NCI-H2171 treated with DMSO at 0.1 percent for 48 hours (cell line): ENCODE results near the gene SH2B2.
"Not testable (repeated sequence)": the region's sequence is repeated elsewhere in the genome, so short reads cannot be mapped to it uniquely, and the experiment has no call there.

Experiments
- DNase-seq: peaks from one replicate; lab custom pipeline; 2025; lab: John Stamatoyannopoulos, UW

Gene SH2B2

DNA sequence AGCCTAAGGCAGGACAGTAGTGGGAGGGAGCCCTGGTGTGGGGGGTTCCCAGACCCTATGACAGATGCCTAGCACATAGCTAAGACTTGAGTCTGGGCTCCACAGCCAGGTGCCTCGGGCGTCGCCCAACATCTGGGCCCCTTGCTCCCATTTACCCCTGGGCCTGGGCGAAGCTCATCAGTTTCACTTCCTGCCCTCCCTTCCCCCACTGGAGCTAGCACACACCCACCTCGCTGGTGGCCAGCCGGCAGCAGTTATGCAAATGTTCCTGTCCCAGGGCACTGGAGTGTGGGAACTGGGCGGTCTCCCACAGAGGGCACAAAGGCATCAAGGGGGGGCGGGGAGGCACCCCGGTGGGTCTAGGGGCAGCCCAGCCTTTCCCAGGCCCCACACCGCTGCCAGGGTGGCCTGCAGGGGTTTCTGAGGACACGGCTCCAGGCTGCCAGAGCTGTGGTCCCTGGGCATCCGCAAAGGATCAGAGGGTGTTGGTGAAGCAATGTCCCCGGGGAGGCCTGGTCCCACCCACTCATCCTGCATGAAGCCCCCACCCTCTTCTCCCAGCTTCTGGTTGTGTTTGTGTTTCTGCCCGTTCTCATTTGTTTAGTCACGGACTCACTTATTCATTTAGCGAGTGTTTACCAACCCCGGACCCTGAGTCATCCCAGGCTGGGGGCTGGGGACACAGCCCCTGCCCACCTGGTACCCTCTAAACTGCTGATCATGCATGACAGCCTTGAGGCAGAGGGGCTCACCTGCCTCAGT lies 20.4 kb downstream of the SH2B2 start:
- peak; percentile 44 for DNase-seq

DNA sequence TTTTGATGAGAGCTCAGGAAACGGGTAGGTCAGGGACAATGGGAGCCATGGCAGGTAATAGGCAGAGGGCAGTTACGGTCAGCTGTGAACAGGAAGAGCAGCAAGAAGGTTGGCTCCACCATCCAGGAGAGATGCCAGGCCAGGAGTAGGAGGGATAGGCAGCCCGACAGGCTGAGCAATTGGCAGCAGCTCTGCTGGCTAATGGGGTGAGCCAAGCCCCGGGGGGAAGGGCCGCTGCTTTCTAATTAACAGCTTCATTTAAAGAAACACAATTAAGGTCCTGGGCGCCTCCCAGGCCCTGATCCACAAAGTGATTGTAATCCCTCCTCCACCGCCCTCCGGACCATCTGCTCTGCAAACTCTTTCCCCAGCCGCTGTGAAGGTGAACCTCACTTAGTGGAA lies 23.7 kb downstream of the SH2B2 start:
- DNase-seq, result peak; percentile 81

GRCh38 chr7:102312317-102312716 lies 25.6 kb downstream of the SH2B2 start:
- no peak for DNase-seq

DNA sequence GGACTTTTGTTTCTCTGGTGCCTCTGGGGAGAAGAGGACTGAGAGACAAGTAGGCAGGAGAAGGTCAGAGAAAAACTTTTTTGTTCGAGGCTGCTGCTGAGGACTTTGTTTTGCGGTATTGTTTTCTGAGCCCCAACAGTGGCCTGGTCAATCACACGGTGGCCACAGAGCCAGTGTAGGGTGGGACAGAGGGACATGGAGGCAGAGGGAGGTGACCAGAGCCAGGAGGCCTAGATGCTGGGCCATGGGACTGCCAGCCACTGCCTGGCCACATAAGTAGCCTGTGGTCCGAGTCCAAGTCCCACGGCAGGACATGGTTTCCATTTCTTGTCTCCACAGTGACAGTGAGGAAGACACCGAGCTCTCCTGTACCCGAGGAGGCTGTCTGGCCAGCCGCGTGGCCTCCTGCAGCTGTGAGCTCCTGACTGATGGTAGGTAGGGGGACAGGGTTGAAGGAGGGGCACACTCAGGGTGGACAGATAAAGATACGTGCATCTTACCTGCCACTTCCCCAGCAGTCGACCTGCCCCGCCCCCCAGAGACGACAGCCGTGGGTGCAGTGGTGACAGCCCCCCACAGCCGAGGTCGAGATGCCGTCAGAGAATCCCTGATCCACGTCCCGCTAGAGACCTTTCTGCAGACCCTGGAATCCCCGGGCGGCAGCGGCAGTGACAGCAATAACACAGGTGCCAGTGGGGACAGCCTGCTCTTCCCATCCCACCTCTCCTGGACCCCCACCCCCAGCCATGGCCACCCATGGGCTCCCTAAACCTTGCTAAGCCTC lies 27.5 kb downstream of the SH2B2 start:
- no peak for DNase-seq

DNA sequence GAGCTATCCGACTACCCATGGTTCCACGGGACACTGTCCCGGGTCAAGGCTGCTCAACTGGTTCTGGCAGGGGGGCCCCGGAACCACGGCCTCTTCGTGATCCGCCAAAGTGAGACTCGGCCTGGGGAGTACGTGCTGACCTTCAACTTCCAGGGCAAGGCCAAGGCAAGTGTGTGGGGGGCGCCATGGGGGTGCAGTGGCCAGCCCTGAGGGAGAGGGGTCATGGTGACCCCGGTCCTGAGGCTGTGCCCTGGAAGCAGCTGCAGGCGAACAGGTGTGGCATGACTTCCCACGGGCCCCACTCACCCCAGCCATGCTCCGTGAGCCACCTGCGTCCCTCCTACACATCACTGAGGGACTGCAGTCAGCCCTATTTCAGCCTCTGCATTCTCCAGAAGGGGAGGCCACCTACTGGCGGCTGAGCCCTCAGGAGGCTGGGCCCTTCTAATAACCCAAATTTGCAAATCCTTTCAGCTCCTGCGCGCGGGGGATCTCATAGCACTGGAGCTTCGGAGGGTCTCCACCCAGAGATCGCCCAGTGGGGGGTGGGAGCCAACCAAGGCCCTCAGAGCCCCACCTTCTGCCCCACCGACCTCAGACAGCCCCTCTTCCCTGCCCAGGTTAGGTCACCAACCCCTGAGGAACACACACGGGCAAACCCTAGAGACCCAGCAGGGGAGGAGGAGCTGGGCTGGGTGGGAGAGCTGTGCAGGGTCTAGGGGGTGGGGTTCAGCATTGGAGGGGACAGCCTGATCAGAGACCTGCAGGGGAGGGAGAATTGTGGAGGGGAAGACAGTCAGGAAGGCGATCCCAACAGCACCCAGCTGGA lies 30.8 kb downstream of the SH2B2 start:
- no peak for DNase-seq

DNA sequence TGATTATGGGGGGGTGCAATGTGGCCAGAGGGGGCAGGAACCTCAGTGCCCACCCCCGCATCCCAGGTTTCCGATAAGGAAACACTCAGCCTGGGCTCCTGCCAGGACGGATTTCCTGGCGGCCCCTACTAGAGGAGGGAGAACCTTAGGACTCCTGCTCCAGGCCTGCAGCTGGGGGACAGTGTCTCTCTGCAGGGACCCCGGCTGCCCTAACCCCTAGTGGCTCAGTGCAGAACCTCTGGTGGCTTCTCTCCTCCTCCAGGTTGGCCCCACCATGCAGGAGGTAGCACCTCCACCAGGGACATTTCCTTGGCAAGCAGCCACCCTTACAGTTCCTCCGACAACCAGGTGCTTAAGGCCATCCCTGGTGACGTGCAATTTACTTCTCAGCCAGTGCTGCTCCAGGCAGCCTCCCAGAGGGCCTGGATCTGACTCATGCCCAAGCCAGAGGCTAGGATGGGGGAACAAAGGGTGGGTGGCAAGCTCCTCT lies 31.9 kb downstream of the SH2B2 start:
- peak; percentile 74 for DNase-seq

GRCh38 chr7:102319671-102320070 lies 33.0 kb downstream of the SH2B2 start:
- DNase-seq, result no peak

- no peak for DNase-seq
These were observed 33.5 kb downstream of the SH2B2 start for GRCh38 chr7:102320181-102320580.

DNA sequence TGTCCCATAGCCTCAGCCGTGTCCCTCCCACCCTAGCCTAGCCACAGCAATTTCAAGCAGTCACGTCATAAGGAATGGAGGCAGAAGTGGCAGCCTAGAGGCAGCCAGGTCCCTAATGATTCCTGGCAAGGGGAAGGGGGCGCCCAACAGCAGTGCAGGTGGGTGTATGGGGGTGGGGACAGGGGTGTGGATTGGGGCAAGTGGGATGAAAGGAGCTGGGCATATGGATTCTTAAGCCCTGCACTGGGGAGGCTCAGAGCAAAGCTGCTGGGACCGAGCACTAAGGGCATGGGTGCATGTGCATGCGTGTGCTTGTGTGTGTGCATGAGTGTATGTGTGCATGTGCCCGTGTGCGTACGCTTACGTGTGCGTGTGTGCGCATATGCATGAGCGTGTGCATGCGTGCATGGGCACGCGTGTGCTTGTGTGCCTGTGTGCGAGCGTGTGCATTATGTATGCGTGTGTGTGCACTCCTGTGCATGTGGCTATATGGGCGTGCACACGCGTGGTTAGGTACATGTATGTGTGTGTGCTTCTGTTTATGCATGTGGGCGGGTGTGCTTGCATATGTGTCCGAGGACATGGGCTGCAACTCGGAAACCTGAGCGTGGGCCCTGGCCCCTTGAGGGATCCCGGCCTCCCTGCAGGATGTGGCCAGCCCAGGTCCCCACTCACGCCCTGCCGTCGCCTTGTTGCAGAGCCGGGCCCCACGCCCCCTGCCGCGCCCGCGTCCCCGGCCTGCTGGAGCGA lies 34.1 kb downstream of the SH2B2 start:
- no peak for DNase-seq

- DNase-seq, result no peak
These were observed 34.9 kb downstream of the SH2B2 start for GRCh38 chr7:102321351-102322201.

GRCh38 chr7:102322202-102322715 lies 35.6 kb downstream of the SH2B2 start:
- no peak for DNase-seq

DNA sequence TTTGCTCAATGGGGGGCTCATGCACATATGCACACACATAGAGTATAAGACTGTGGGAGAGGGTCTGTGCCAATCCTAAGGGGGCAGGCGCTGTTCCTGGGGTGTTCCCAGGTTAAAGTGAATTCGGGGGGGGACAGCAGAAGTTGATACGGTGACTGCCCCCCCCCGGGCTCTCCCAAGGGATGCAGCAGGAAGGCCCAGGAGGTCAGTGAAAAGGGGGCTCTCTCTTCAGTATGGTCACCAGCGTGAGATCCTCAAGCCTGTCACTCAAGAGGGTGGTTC lies 37.2 kb downstream of the SH2B2 start:
- DNase-seq, result no peak

GRCh38 chr7:102325106-102325505 lies 38.4 kb downstream of the SH2B2 start:
- not testable (repeated sequence) for DNase-seq

DNA sequence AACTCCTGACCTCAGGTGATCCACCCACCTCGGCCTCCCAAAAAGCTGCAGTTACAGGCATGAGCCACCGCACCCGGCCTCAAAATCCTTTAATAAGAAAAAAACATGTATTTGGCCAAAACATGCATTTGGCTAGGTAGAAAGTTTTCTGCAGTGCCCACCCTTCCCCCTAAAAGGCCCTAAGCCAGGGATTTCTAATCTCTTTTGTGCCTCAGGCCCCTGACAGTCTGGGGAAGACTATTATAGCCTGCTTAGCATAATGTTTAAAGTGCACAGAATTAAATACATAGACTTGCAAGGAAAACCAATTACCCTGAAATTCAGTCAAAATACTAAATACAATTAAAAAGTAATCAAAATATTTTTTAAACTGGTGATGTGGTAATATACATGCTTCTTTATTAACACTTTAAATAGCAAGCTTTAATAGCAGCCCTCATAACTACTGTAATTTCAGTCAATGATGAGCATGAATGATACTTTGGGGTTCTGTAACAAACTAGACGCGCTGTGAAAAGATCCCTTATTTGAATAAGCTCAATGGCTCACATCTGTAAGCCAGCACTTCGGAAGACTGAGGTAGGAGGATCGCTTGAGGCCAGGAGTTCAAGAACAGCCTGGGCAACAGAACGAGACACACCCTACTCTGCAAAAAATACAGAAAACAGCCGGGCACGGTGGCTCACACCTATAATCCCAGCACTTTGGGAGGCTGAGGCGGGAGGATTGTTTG lies 39.7 kb downstream of the SH2B2 start:
- no peak for DNase-seq

DNA sequence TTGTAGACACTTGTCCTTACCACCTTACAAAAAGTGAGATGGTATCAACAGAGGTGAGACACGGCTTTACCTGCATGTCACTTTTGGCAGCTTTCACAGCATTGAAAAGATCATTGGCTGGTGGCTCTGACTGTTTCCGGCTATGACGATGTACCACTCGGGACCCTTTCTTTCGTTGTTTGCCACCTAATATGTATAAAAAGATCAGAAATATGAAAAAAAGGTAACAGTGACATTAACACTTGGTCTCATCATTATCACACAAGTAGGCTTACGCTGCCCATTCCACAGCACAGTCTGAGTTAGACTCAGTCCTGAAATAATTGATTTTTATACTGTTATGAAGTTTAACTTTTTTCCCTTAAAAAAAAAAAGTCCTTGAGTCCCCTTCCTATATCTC lies 40.5 kb downstream of the SH2B2 start:
- DNase-seq, result not testable (repeated sequence)

GRCh38 chr7:102328863-102329262 lies 42.2 kb downstream of the SH2B2 start:
- DNase-seq, result not testable (repeated sequence)

- DNase-seq, result not testable (repeated sequence)
These were observed 42.7 kb downstream of the SH2B2 start for GRCh38 chr7:102329366-102329765.

- not testable (repeated sequence) for DNase-seq
These were observed 44.2 kb downstream of the SH2B2 start for GRCh38 chr7:102330666-102331460.

DNA sequence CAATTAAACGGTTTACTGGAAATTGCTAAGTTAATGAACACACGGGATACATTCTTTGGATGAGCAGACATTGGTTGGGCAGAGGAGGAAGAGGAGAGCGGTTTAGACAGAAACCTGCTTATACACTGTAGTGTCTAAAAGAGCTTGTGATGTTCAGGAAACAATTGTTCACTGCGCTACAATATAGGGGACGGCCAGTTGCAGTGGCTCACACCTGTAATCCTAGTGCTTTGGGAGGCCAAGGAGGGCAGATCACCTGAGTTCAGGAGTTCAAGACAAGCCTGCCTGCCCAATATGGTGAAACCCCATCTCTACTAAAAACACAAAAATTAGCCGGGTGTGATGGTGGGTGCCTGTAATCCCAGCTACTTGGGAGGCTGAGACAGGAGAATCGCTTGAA lies 48.9 kb downstream of the SH2B2 start:
- DNase-seq, result not testable (repeated sequence)
